Brain microvascular endothelial cell (primary cell): ENCODE measurements around the gene TMC4.
"Not testable (repeated sequence)": the region's sequence is repeated elsewhere in the genome, so short reads cannot be mapped to it uniquely, and the experiment has no call there.

ENCODE experiments used
- DNase-seq: peaks from one replicate; pipeline ENCODE4 v3.0.0-alpha.2; 2020
- H3K27ac ChIP-seq: fragments of 250-450 bp; sonication (Bioruptor Pico); 2 replicates; pipeline ENCODE4 v1.5.1; 2020; ENCODE audit warnings: mild to moderate bottlenecking, moderate library complexity
- H3K27me3 ChIP-seq: fragments of 250-450 bp; sonication (Bioruptor Pico); replicated peaks from 2 replicates; pipeline ENCODE4 v1.5.1; 2020; ENCODE audit warnings: mild to moderate bottlenecking
- H3K36me3 ChIP-seq: fragments of 250-450 bp; sonication (Bioruptor Pico); replicated peaks from 2 replicates; pipeline ENCODE4 v1.5.1; 2020; ENCODE audit warnings: mild to moderate bottlenecking
- H3K4me3 ChIP-seq: 2 replicates; pipeline ENCODE4 v1.5.1; 2011; ENCODE audit warnings: low read depth, mild to moderate bottlenecking, control low read depth, low read length, moderate library complexity
- CTCF ChIP-seq: IDR thresholded peaks from 2 replicates; pipeline ENCODE4 v1.5.1; 2011; ENCODE audit warnings: low read depth, mild to moderate bottlenecking, moderate library complexity, low read length, control low read depth, inconsistent platforms; ENCODE audit errors: missing control alignments
- in situ Hi-C: cut with HindIII; loops from 2 replicates; pipeline ENCODE4 v1.10.0; 2017; ENCODE audit warnings: low sequenced_read_pairs, low pct_ligation_motif_present

The TMC4 gene

GRCh38 chr19:54173359-54173699 lies 369 bp upstream of the TMC4 start:
- no peak overlapping the region for H3K4me3 ChIP-seq
- in situ Hi-C loops: no loop called here

GRCh38 chr19:54171736-54172431 lies 1.1 kb downstream of the TMC4 start:
- H3K4me3 ChIP-seq, in situ Hi-C loops, H3K36me3 ChIP-seq, H3K27me3 ChIP-seq, DNase-seq, H3K27ac ChIP-seq: not testable (repeated sequence)

More at GRCh38 chr19:54173359-54173699, 369 bp upstream of the TMC4 start:
- Histone ChIP-seq H3K27me3 (no peaks in the 10 kb centered on the region), H3K36me3 (peaks cover 15% of the 10 kb centered on the region), H3K27ac (no peak overlapping the region)
- no peak for DNase-seq
- no peak for TF ChIP-seq CTCF

GRCh38 chr19:54169149-54169740 lies 3.7 kb downstream of the TMC4 start:
- H3K36me3 ChIP-seq: no peaks in the 10 kb centered on the region
- in situ Hi-C loops: no loop called here
- no peak for DNase-seq
- TF ChIP-seq CTCF: no peak
- no peaks in the 10 kb centered on the region for H3K27me3 ChIP-seq
- H3K27ac ChIP-seq: no peak overlapping the region
- no peak overlapping the region for H3K4me3 ChIP-seq

- in situ Hi-C loops: no loop called here
- H3K4me3 ChIP-seq: no peak overlapping the region
- H3K27ac ChIP-seq: no peak overlapping the region
- peak; percentile 93 for TF ChIP-seq CTCF
- DNase-seq: peak; percentile 85
- no peaks in the 10 kb centered on the region for H3K36me3 ChIP-seq
- no peaks in the 10 kb centered on the region for H3K27me3 ChIP-seq
Measured at GRCh38 chr19:54168174-54168917, 4.6 kb downstream of the TMC4 start.

- no peak for DNase-seq
- no peaks in the 10 kb centered on the region for H3K27me3 ChIP-seq
- in situ Hi-C loops: no loop called here
- no peaks in the 10 kb centered on the region for H3K36me3 ChIP-seq
- no peak overlapping the region for H3K4me3 ChIP-seq
- no peak for TF ChIP-seq CTCF
- no peak overlapping the region for H3K27ac ChIP-seq
Measured at GRCh38 chr19:54165222-54165621, 7.7 kb downstream of the TMC4 start.

GRCh38 chr19:54164369-54165068 lies 8.4 kb downstream of the TMC4 start:
- no peak for DNase-seq
- in situ Hi-C loops: no loop called here
- no peaks in the 10 kb centered on the region for H3K36me3 ChIP-seq
- H3K27me3 ChIP-seq: no peaks in the 10 kb centered on the region
- H3K27ac ChIP-seq: no peak overlapping the region
- TF ChIP-seq CTCF: no peak
- H3K4me3 ChIP-seq: no peak overlapping the region
